GM18499 (cell line): ENCODE data around the gene OXLD1.

ENCODE experiments used
- ATAC-seq: cut with Tn5 transposase; IDR thresholded peaks from one replicate; pipeline ENCODE4 v1.9.1; 2021; ENCODE audit warnings: moderate number of reproducible peaks; ENCODE audit not compliant: insufficient read depth, unreplicated experiment

OXLD1 gene

GRCh38 chr17:81666342-81667191, at the start of gene OXLD1, which contains the start of gene CCDC137:
TSS of gene OXLD1 (minus strand) at chr17:81666605. CDS start at chr17:81666577, 28 bp downstream.
TSS of gene CCDC137 (plus strand) at chr17:81666737. CDS start at chr17:81666767, 30 bp downstream.
- ATAC-seq = peak; percentile 59

- ATAC-seq = no peak
Observed at GRCh38 chr17:81715107-81715871, 48.9 kb upstream of the OXLD1 start.

- ATAC-seq = no peak
Observed at GRCh38 chr17:81714412-81715106, 48.2 kb upstream of the OXLD1 start.

GRCh38 chr17:81713556-81714411, 47.4 kb upstream of the OXLD1 start:
- ATAC-seq = no peak

GRCh38 chr17:81713004-81713555, 46.7 kb upstream of the OXLD1 start:
- no peak for ATAC-seq

- ATAC-seq = no peak
Observed at GRCh38 chr17:81712468-81713003, 46.1 kb upstream of the OXLD1 start.

- no peak for ATAC-seq
Observed at GRCh38 chr17:81711814-81712467, 45.5 kb upstream of the OXLD1 start, which contains the start of gene SLC25A10. TSS of gene SLC25A10 (plus strand) at chr17:81712284. CDS start at chr17:81712427, 143 bp downstream.

GRCh38 chr17:81710514-81711308, 44.3 kb upstream of the OXLD1 start:
- ATAC-seq = no peak

GRCh38 chr17:81708739-81709185, 42.4 kb upstream of the OXLD1 start:
- ATAC-seq = no peak

GRCh38 chr17:81707725-81708646, 41.6 kb upstream of the OXLD1 start:
- no peak for ATAC-seq

- ATAC-seq = no peak
Observed at GRCh38 chr17:81706757-81707624, 40.6 kb upstream of the OXLD1 start.

GRCh38 chr17:81706232-81706611, 39.8 kb upstream of the OXLD1 start:
- ATAC-seq = no peak

- no peak for ATAC-seq
Observed at GRCh38 chr17:81705518-81706231, 39.3 kb upstream of the OXLD1 start.

GRCh38 chr17:81703747-81704654, 37.6 kb upstream of the OXLD1 start:
- ATAC-seq = peak; percentile 5
